ENCODE data around the gene RPL18.

RPL18 gene

DNA sequence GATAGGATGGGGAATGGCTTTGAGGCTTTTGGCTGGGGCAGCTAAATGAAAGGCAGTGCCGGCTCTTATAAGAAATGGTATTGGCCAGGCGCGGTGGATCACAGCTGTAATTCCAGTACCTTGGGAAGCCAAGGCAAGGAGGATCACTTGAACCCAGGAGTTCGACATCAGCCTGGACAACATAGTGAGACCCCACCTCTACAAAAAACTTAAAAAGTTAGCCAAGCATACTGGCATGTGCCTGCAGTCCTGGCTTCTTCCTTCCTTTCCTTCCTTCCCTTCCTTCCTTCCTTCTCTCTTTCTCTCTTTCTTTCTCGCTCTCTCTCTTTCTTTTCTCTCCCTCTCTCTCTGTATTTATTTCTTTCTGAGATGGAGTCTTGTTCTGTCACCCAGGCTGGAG lies 23.9 kb upstream of the RPL18 start:
- Histone ChIP-seq H3K9me3 (ENCODE audit: severe bottlenecking) (no peaks in the 10 kb centered on the region), H3K27me3 (ENCODE audit: insufficient read depth, low read depth, severe bottlenecking) (no peaks in the 10 kb centered on the region), H3K4me3 (ENCODE audit: low read depth, low read length) (no peak overlapping the region), H3K27ac (no peak overlapping the region), H3K36me3 (no peaks in the 10 kb centered on the region)
- DNase-seq: no peak
- TF ChIP-seq, protein P1, sequence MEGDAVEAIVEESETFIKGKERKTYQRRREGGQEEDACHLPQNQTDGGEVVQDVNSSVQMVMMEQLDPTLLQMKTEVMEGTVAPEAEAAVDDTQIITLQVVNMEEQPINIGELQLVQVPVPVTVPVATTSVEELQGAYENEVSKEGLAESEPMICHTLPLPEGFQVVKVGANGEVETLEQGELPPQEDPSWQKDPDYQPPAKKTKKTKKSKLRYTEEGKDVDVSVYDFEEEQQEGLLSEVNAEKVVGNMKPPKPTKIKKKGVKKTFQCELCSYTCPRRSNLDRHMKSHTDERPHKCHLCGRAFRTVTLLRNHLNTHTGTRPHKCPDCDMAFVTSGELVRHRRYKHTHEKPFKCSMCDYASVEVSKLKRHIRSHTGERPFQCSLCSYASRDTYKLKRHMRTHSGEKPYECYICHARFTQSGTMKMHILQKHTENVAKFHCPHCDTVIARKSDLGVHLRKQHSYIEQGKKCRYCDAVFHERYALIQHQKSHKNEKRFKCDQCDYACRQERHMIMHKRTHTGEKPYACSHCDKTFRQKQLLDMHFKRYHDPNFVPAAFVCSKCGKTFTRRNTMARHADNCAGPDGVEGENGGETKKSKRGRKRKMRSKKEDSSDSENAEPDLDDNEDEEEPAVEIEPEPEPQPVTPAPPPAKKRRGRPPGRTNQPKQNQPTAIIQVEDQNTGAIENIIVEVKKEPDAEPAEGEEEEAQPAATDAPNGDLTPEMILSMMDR (IDR thresholded peaks at IDR 0.05; ENCODE audit: low read depth, low read length): no peak

DNA sequence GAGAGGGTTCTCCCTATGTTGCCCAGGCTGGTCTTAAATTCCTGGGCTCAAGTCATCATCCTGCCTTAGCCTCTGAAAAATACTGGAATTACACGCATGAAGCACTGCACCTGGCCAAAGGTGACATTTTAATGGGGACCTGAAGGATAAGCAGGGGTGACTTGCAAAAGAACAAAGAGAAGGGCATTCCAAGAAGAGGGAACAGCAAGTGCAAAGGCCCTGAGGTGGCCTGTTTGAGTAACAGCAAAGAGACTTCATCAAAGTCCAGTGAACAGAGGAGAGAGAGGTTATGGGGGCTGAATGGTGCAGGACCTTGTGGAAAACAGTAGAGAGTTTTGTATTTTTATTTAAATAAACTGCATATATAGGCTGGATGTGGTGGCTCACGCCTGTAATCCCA lies 22.9 kb upstream of the RPL18 start:
- no peaks in the 10 kb centered on the region for H3K9me3 ChIP-seq (ENCODE audit: severe bottlenecking)
- H3K36me3 ChIP-seq: no peaks in the 10 kb centered on the region
- TF ChIP-seq, protein P1 (IDR thresholded peaks at IDR 0.05; ENCODE audit: low read depth, low read length): no peak
- DNase-seq: no peak
- H3K27me3 ChIP-seq (ENCODE audit: insufficient read depth, low read depth, severe bottlenecking): no peaks in the 10 kb centered on the region
- no peak overlapping the region for H3K27ac ChIP-seq
- no peak overlapping the region for H3K4me3 ChIP-seq (ENCODE audit: low read depth, low read length)

DNA sequence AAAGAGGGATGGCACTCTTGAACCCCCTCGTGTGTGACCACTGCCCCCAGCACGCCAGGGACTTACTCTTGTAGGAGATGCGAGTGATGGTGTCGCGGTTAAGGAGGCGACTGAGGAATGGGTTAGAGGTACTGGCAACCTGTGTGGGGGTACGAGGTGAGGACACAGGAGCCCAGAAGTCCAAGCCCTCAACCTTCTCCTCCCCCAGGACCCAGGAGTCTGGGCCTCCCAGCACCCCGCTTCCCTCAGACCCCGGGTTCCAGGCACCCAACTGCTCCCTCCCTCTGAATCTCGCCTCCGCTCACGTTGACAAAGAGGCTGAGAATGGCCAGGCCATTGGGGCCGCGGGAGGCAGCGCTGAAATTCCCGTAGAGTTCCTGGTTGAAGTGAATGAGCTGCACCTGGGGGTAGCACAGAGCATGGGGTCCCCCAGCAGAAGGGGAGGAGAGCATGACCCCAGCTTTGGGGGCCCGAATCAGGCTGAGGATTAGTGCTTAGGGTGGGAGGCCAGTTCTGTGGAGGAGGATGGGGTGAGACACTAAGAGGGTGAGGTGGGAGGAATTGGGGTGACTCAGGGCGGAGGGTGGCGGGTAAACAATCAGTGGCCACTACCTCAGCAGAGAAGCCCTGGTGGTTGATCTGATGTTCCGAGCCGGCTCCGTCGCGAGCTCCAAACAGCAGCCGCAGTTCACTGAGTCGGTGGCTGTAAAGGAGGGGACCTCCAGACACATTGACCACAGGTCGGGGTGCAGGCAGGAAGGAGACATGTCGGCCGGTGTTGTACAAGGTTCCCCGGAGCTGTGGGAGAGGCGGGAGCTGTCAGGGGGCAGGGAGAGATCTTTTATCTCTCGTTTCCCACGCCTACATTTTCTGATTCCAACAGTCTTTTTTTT lies 20.8 kb upstream of the RPL18 start:
- TF ChIP-seq, protein P1 (IDR thresholded peaks at IDR 0.05; ENCODE audit: low read depth, low read length): no peak
- H3K27ac ChIP-seq: no peak overlapping the region
- H3K4me3 ChIP-seq (ENCODE audit: low read depth, low read length): no peak overlapping the region
- no peaks in the 10 kb centered on the region for H3K36me3 ChIP-seq
- no peak for DNase-seq
- H3K27me3 ChIP-seq (ENCODE audit: insufficient read depth, low read depth, severe bottlenecking): no peaks in the 10 kb centered on the region
- no peaks in the 10 kb centered on the region for H3K9me3 ChIP-seq (ENCODE audit: severe bottlenecking)

DNA sequence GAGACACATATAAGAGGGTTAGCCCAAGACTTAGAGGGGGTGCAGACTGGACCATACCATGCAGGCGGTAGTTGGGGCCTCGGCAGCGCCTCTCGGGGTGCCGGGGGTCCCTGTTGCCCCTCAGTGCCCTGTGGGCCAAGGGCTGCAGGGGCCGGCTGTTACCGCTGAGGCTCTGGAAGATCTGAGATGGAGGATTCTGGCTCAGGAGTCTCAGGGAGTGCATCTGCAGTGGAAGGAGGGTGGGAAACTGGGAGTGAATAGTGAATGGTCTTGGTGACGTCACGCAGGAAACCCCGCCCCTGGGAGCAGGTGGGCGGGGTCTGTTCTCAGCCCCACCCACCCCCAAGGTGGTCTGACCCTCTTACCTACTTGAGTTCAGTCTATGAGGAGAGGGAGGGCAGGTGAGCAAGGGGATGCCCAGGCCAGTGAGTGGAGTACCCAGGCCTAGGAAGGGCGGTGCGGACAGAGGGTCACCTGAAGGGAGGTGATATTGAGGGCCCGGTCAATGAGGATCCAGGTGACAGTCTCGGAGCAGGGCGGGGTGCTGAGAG lies 19.9 kb upstream of the RPL18 start:
- Histone ChIP-seq H3K9me3 (ENCODE audit: severe bottlenecking) (no peaks in the 10 kb centered on the region), H3K27me3 (ENCODE audit: insufficient read depth, low read depth, severe bottlenecking) (no peaks in the 10 kb centered on the region), H3K27ac (peak overlapping the region; percentile 94), H3K36me3 (no peaks in the 10 kb centered on the region), H3K4me3 (ENCODE audit: low read depth, low read length) (peak overlapping the region; percentile 73; the same call in 1 of the 2 replicates)
- TF ChIP-seq, protein P1 (IDR thresholded peaks at IDR 0.05; ENCODE audit: low read depth, low read length): no peak
- DNase-seq: no peak

DNA sequence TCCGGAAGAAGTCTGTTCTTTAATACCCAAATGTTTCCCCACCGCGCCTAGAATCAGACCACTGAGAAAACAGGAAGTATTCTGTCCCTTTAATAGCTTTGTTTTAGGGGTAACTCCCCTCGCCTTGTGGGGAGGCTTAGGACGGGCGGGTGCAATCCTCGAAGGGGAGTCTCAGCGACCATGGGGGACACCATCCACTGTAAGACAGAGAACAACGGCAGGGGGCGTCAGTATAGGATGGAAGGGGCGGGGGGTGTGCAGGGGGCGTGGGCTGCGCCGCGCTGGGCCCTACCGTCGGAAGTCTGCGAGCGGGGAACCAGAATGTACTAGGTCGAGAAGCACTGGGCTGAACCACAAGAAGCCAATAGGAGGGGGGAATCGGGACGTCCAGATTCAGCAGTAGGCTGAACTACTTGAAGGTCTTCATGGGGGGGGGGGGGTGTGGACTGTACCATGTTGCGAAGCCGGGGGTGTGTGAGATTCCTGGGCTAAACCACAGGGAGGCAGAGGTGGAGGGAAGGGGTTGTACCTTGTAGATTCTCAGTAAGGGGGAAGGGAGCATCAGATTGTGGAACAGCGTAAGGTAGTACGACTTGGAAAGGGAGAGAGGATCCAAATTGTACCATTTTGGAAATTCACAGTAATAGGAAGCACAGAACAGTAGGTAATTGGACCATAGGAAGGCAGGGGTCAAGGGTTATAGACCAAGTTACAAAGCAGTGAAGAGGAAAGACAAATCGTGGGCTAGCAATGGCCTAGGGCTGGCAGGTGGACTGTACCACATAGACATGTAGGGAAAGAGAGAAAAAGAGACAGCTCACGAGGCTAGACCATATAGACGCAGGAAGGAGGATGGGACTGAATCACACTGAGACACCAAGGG lies 19.2 kb upstream of the RPL18 start:
- Histone ChIP-seq H3K36me3 (no peaks in the 10 kb centered on the region), H3K27me3 (ENCODE audit: insufficient read depth, low read depth, severe bottlenecking) (no peaks in the 10 kb centered on the region), H3K4me3 (ENCODE audit: low read depth, low read length) (peak overlapping the region; percentile 73), H3K9me3 (ENCODE audit: severe bottlenecking) (no peaks in the 10 kb centered on the region), H3K27ac (peak overlapping the region; percentile 94)
- TF ChIP-seq, protein P1 (IDR thresholded peaks at IDR 0.05; ENCODE audit: low read depth, low read length): no peak
- DNase-seq: peak; percentile 91
